ENCODE measurements around the gene SUPT4H1. TPM values are rescaled to one million over a fixed set of nuclear protein-coding genes. Genes with fewer than 3 reads are reported as not detected.

The SUPT4H1 gene
- total and polyA plus RNA-seq, 9 of the 15 experiments (the other 6 are each of a cell fraction or from before 2014, with no cell fraction given), result 62.1 to 320 (median 117) TPM

DNA sequence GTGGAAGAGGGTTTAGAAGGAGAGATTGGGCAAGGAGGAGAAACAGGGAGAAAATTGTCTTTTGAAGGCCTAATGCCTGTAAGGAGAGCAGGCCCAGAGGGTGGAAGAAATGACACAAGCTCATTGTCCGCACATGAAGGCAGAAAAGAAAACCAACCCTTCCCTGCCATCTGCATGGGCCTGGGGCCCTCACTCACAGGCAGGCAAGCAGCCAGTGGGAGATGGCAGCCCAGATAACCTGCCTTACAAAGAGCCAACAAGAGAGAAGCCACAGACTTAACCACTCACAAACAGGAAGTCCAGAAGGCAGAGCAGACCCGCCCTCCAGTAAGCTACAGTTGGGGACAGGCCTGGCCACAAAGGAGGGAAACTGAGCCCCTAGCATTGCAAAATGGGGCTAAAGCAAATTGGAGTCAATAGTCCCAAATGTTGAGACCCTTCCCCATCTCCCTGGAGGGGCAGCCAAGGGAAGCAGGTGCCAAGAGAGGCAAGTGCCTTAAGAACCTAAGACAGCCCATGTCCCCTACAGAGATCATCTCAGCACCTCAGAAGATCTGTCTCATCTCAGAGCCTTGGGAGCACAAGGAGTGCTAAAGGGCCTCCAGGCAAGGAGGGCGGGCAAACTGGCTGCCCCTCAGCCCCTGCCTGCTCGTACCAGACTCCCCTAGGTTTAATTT lies 16.1 kb downstream of the SUPT4H1 start (continued):
- TF ChIP-seq, protein P1, sequence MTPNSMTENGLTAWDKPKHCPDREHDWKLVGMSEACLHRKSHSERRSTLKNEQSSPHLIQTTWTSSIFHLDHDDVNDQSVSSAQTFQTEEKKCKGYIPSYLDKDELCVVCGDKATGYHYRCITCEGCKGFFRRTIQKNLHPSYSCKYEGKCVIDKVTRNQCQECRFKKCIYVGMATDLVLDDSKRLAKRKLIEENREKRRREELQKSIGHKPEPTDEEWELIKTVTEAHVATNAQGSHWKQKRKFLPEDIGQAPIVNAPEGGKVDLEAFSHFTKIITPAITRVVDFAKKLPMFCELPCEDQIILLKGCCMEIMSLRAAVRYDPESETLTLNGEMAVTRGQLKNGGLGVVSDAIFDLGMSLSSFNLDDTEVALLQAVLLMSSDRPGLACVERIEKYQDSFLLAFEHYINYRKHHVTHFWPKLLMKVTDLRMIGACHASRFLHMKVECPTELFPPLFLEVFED (CRISPR knock-in tag; conservative IDR thresholded peaks at IDR 0.05), result no peak
- peak; percentile 93 for TF ChIP-seq ZNF592 (IDR thresholded peaks at IDR 0.05)
- TF ChIP-seq, protein P2, sequence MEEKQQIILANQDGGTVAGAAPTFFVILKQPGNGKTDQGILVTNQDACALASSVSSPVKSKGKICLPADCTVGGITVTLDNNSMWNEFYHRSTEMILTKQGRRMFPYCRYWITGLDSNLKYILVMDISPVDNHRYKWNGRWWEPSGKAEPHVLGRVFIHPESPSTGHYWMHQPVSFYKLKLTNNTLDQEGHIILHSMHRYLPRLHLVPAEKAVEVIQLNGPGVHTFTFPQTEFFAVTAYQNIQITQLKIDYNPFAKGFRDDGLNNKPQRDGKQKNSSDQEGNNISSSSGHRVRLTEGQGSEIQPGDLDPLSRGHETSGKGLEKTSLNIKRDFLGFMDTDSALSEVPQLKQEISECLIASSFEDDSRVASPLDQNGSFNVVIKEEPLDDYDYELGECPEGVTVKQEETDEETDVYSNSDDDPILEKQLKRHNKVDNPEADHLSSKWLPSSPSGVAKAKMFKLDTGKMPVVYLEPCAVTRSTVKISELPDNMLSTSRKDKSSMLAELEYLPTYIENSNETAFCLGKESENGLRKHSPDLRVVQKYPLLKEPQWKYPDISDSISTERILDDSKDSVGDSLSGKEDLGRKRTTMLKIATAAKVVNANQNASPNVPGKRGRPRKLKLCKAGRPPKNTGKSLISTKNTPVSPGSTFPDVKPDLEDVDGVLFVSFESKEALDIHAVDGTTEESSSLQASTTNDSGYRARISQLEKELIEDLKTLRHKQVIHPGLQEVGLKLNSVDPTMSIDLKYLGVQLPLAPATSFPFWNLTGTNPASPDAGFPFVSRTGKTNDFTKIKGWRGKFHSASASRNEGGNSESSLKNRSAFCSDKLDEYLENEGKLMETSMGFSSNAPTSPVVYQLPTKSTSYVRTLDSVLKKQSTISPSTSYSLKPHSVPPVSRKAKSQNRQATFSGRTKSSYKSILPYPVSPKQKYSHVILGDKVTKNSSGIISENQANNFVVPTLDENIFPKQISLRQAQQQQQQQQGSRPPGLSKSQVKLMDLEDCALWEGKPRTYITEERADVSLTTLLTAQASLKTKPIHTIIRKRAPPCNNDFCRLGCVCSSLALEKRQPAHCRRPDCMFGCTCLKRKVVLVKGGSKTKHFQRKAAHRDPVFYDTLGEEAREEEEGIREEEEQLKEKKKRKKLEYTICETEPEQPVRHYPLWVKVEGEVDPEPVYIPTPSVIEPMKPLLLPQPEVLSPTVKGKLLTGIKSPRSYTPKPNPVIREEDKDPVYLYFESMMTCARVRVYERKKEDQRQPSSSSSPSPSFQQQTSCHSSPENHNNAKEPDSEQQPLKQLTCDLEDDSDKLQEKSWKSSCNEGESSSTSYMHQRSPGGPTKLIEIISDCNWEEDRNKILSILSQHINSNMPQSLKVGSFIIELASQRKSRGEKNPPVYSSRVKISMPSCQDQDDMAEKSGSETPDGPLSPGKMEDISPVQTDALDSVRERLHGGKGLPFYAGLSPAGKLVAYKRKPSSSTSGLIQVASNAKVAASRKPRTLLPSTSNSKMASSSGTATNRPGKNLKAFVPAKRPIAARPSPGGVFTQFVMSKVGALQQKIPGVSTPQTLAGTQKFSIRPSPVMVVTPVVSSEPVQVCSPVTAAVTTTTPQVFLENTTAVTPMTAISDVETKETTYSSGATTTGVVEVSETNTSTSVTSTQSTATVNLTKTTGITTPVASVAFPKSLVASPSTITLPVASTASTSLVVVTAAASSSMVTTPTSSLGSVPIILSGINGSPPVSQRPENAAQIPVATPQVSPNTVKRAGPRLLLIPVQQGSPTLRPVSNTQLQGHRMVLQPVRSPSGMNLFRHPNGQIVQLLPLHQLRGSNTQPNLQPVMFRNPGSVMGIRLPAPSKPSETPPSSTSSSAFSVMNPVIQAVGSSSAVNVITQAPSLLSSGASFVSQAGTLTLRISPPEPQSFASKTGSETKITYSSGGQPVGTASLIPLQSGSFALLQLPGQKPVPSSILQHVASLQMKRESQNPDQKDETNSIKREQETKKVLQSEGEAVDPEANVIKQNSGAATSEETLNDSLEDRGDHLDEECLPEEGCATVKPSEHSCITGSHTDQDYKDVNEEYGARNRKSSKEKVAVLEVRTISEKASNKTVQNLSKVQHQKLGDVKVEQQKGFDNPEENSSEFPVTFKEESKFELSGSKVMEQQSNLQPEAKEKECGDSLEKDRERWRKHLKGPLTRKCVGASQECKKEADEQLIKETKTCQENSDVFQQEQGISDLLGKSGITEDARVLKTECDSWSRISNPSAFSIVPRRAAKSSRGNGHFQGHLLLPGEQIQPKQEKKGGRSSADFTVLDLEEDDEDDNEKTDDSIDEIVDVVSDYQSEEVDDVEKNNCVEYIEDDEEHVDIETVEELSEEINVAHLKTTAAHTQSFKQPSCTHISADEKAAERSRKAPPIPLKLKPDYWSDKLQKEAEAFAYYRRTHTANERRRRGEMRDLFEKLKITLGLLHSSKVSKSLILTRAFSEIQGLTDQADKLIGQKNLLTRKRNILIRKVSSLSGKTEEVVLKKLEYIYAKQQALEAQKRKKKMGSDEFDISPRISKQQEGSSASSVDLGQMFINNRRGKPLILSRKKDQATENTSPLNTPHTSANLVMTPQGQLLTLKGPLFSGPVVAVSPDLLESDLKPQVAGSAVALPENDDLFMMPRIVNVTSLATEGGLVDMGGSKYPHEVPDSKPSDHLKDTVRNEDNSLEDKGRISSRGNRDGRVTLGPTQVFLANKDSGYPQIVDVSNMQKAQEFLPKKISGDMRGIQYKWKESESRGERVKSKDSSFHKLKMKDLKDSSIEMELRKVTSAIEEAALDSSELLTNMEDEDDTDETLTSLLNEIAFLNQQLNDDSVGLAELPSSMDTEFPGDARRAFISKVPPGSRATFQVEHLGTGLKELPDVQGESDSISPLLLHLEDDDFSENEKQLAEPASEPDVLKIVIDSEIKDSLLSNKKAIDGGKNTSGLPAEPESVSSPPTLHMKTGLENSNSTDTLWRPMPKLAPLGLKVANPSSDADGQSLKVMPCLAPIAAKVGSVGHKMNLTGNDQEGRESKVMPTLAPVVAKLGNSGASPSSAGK (IDR thresholded peaks at IDR 0.05), result 0 out of 2 replicates have a peak, but pooled peaks have one; percentile 7
- TF ChIP-seq ZNF639 (CRISPR knock-in tag; conservative IDR thresholded peaks at IDR 0.05 in 1 of 2, IDR thresholded peaks at IDR 0.05 in 1 of 2), result 0 out of 4 replicates have a peak, but pooled peaks of 1 of the 2 experiments have one; percentile 16
